Naive thymus-derived CD4-positive, alpha-beta T cell (primary cell): ENCODE data around the gene TMEM240. TPM values are rescaled to one million over a fixed set of nuclear protein-coding genes. Genes with fewer than 3 reads are reported as not detected.
"Not testable (repeated sequence)": the region's sequence is repeated elsewhere in the genome, so short reads cannot be mapped to it uniquely, and the experiment has no call there.

ENCODE experiments used
- ATAC-seq: fragments of 150-1000 bp; cut with Tn5 transposase; 2 replicates; pipeline ENCODE4 v1.10.0; 2021; ENCODE audit warnings: mild to moderate bottlenecking, moderate library complexity
- CTCF ChIA-PET: fragments of 350-600 bp; sonication (Branson Sonifier 250); formaldehyde crosslinking; loops from one replicate; lab custom pipeline; 2021; ENCODE audit warnings: antibody characterized with exemption; lab: Charles Lee
- POLR2A ChIA-PET: fragments of 350-600 bp; sonication (Branson Sonifier 250); formaldehyde crosslinking; loops from one replicate; lab custom pipeline; 2021; ENCODE audit warnings: antibody characterized with exemption, inconsistent platforms; lab: Charles Lee
- DNase-seq, 9 donors: peaks; one replicate each; pipeline versions ENCODE4 v3.0.0 to v3.0.0-alpha.2; 2020 to 2022; ENCODE audit warnings: mixed read lengths in 1 of 9
- H3K27ac ChIP-seq: one replicate; pipeline ENCODE4 v1.7.0; 2013; ENCODE audit warnings: mild to moderate bottlenecking, low read depth, low read length, moderate library complexity
- H3K27me3 ChIP-seq, 2 donors: one replicate each; pipeline ENCODE4 v1.7.0; 2013; ENCODE audit warnings: low read length in 2 of 2, mild to moderate bottlenecking in 2 of 2, moderate library complexity in 2 of 2; ENCODE audit not compliant: control insufficient read depth in 2 of 2, insufficient read depth in 2 of 2
- H3K36me3 ChIP-seq, 3 experiments: 1 replicate in 2 of 3; 2 replicates in 1 of 3; pipeline ENCODE4 v1.7.0; 2013; ENCODE audit warnings: low read length in 3 of 3, mild to moderate bottlenecking in 3 of 3, moderate library complexity in 1 of 3; ENCODE audit not compliant: insufficient read depth in 3 of 3, control insufficient read depth in 2 of 3
- H3K4me1 ChIP-seq, 2 donors: one replicate each; pipeline ENCODE4 v1.7.0; 2013; ENCODE audit warnings: low read length in 2 of 2, mild to moderate bottlenecking in 2 of 2, moderate library complexity in 1 of 2; ENCODE audit not compliant: control insufficient read depth in 2 of 2, insufficient read depth in 2 of 2
- H3K4me3 ChIP-seq: 2 replicates; pipeline ENCODE4 v1.7.0; 2013; ENCODE audit warnings: mild to moderate bottlenecking, low read length
- H3K9me3 ChIP-seq, 3 experiments: 1 replicate in 2 of 3; 2 replicates in 1 of 3; pipeline ENCODE4 v1.7.0; 2013; ENCODE audit warnings: low read length in 3 of 3; ENCODE audit not compliant: control insufficient read depth in 2 of 3
- H3K27ac Mint-ChIP-seq, 9 donors: one replicate each; pipeline ENCODE4 v1.8.0; 2020 to 2022; ENCODE audit warnings: mixed read lengths in 9 of 9, mild to moderate bottlenecking in 8 of 9, moderate library complexity in 5 of 9, inconsistent platforms in 2 of 9
- H3K27me3 Mint-ChIP-seq, 5 donors: one replicate each; pipeline ENCODE4 v1.8.0; 2021 to 2022; ENCODE audit warnings: mixed read lengths in 5 of 5, mild to moderate bottlenecking in 1 of 5
- H3K36me3 Mint-ChIP-seq, 5 donors: one replicate each; pipeline ENCODE4 v1.8.0; 2020 to 2022; ENCODE audit warnings: mixed read lengths in 5 of 5, mild to moderate bottlenecking in 3 of 5, inconsistent platforms in 1 of 5
- H3K4me1 Mint-ChIP-seq, 7 donors: one replicate each; pipeline ENCODE4 v1.8.0; 2020 to 2022; ENCODE audit warnings: mixed read lengths in 7 of 7, mild to moderate bottlenecking in 3 of 7, inconsistent platforms in 1 of 7
- H3K4me3 Mint-ChIP-seq, 10 donors: one replicate each; pipeline ENCODE4 v1.8.0; 2020 to 2022; ENCODE audit warnings: mild to moderate bottlenecking in 10 of 10, mixed read lengths in 10 of 10, moderate library complexity in 6 of 10, inconsistent platforms in 2 of 10
- H3K9me3 Mint-ChIP-seq, 11 donors: one replicate each; pipeline ENCODE4 v1.8.0; 2020 to 2022; ENCODE audit warnings: mixed read lengths in 11 of 11, mild to moderate bottlenecking in 4 of 11, inconsistent platforms in 1 of 11, moderate library complexity in 1 of 11
- intact Hi-C, 2 donors: fragments of 100-400 bp; cut with micrococcal nuclease; formaldehyde crosslinking; loops; one replicate each; pipeline ENCODE4 v1.15.1; 2023
- polyA plus RNA-seq, 2 donors: library from polyadenylated mRNA; unstranded; fragments of 300-500 nt; fragmentation: Illumina TruSeq; gene quantifications; one replicate each; pipeline ENCODE4 v1.2.3, GENCODE V29; 2021
- total RNA-seq, 6 experiments: library from RNA in 5 of 6; stranded (reverse) in 5 of 6; gene quantifications; 1 replicate in 5 of 6; 2 replicates in 1 of 6; pipeline ENCODE4 v1.2.3 and lab custom pipeline; 2021 to 2026

Gene TMEM240
- total and polyA plus RNA-seq, 7 experiments from 2014 or later: 0.66 to 2.8 (median 1.1) TPM; not detected in 2

GRCh38 chr1:1534401-1535154, 5.8 kb downstream of the TMEM240 start:
- DNase-seq: no peak
- ChIA-PET CTCF (no interaction called here), POLR2A (no interaction called here)
- intact Hi-C loops: no loop called here
- Histone ChIP-seq H3K27ac (no peak overlapping the region), H3K4me1 (no peaks in the 10 kb centered on the region), H3K4me3 (no peak overlapping the region), H3K36me3 (peaks cover 0 to 7% (median 0%) of the 10 kb centered on the region in 3 experiments), H3K27me3 (no peaks in the 10 kb centered on the region), H3K9me3 (no peaks in the 10 kb centered on the region)
- Mint-ChIP-seq H3K4me3 (no peak overlapping the region), H3K27me3 (peaks cover 0 to 1% (median 0%) of the 10 kb centered on the region in 5 donors), H3K9me3 (peaks cover 0 to 11% (median 6%) of the 10 kb centered on the region in 11 donors), H3K36me3 (peaks cover 0 to 20% (median 6%) of the 10 kb centered on the region in 5 donors), H3K27ac (no peak overlapping the region), H3K4me1 (peaks cover 0 to 4% (median 0%) of the 10 kb centered on the region in 7 donors)
- ATAC-seq: no peak

- POLR2A ChIA-PET, CTCF ChIA-PET: not testable (repeated sequence)
Observed at GRCh38 chr1:1533894-1534291, 6.5 kb downstream of the TMEM240 start.

GRCh38 chr1:1533176-1533893, 7.1 kb downstream of the TMEM240 start:
- intact Hi-C loops, H3K4me3 Mint-ChIP-seq, CTCF ChIA-PET, H3K9me3 ChIP-seq, DNase-seq, H3K4me1 ChIP-seq, POLR2A ChIA-PET, H3K27ac Mint-ChIP-seq, H3K36me3 ChIP-seq, H3K27me3 ChIP-seq, H3K4me1 Mint-ChIP-seq, H3K4me3 ChIP-seq, H3K27ac ChIP-seq, ATAC-seq, H3K27me3 Mint-ChIP-seq: not testable (repeated sequence)
- H3K9me3 Mint-ChIP-seq: peaks cover 0 to 11% (median 6%) of the 10 kb centered on the region in 11 donors
- peaks cover 0 to 20% (median 6%) of the 10 kb centered on the region in 5 donors for H3K36me3 Mint-ChIP-seq

More at GRCh38 chr1:1533894-1534291, 6.5 kb downstream of the TMEM240 start:
- intact Hi-C loops, H3K36me3 ChIP-seq, H3K4me3 Mint-ChIP-seq, H3K4me3 ChIP-seq, ATAC-seq, H3K4me1 Mint-ChIP-seq, H3K4me1 ChIP-seq, H3K27ac Mint-ChIP-seq, H3K9me3 ChIP-seq, H3K27me3 ChIP-seq, H3K27ac ChIP-seq, DNase-seq, H3K27me3 Mint-ChIP-seq: not testable (repeated sequence)
- Mint-ChIP-seq H3K36me3 (peaks cover 0 to 20% (median 6%) of the 10 kb centered on the region in 5 donors), H3K9me3 (peaks cover 0 to 11% (median 6%) of the 10 kb centered on the region in 11 donors)

DNA sequence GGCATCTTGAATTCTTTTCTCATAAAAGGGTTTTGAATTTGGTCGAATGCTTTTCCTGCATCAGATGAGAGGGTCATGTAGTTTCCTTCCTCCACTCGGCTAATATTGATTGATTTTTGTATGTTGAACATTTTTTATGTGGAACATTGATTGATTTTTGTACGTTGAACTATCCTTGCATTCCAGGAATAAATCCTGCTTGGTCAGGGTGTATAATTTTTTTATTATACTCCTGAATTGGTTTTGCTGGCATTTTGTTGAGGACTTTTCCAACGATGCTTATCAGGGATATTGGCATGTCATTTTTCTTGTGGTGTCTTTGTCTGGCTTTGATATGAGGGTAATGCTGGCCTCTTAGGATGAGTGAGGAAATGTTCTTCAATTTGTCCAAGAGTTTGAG, 8.5 kb downstream of the TMEM240 start:
- peaks cover 0 to 11% (median 6%) of the 10 kb centered on the region in 11 donors for H3K9me3 Mint-ChIP-seq
- Histone ChIP-seq H3K9me3 (no peaks in the 10 kb centered on the region), H3K36me3 (peaks cover 0 to 22% (median 0%) of the 10 kb centered on the region in 3 experiments), H3K4me3 (no peak overlapping the region), H3K27me3 (no peaks in the 10 kb centered on the region), H3K4me1 (no peaks in the 10 kb centered on the region), H3K27ac (no peak overlapping the region)
- ChIA-PET POLR2A (no interaction called here), CTCF (no interaction called here)
- no peak overlapping the region for H3K4me3 Mint-ChIP-seq
- ATAC-seq: no peak
- H3K4me1 Mint-ChIP-seq: no peaks in the 10 kb centered on the region
- no peaks in the 10 kb centered on the region for H3K27me3 Mint-ChIP-seq
- H3K36me3 Mint-ChIP-seq: peaks cover 0 to 24% (median 6%) of the 10 kb centered on the region in 5 donors
- intact Hi-C loops: no loop called here
- no peak overlapping the region for H3K27ac Mint-ChIP-seq
- DNase-seq: no peak

GRCh38 chr1:1529936-1530335, 10.5 kb downstream of the TMEM240 start:
- Mint-ChIP-seq H3K27ac (no peak overlapping the region), H3K4me3 (no peak overlapping the region), H3K9me3 (peaks cover 0 to 11% (median 6%) of the 10 kb centered on the region in 11 donors), H3K27me3 (no peaks in the 10 kb centered on the region), H3K36me3 (peaks cover 0 to 26% (median 6%) of the 10 kb centered on the region in 5 donors), H3K4me1 (no peaks in the 10 kb centered on the region)
- Histone ChIP-seq H3K4me3 (no peak overlapping the region), H3K9me3 (no peaks in the 10 kb centered on the region), H3K27me3 (no peaks in the 10 kb centered on the region), H3K36me3 (peaks cover 0 to 34% (median 0%) of the 10 kb centered on the region in 3 experiments), H3K27ac (no peak overlapping the region), H3K4me1 (no peaks in the 10 kb centered on the region)
- no peak for DNase-seq
- ATAC-seq: no peak
- intact Hi-C loops: no loop called here
- ChIA-PET POLR2A (interaction anchor here (0.8 kb wide), 1 partner anchor 9 kb away, joined by 3 read pairs; no protein-coding TSS in a partner anchor), CTCF (no interaction called here)

DNA sequence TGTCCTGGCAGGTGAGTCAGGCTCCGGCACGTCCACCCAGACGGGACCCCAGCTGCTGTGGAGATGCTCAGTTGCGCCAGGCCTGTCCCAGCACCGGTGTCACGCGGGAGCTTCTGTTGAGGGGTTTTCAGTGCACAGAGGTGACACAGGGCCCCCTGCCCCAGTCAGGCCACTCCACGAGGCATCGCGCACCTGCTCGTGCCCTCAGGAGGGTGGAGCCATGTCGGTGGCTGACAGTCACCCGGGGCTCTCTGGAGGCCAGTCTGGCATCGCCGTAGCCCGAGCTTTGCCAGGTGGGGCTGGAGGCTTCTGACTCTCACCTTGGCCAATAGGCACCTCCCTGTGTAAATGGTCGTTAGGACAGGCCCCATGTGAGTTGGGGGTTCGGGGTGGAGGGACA, 11.1 kb downstream of the TMEM240 start:
- H3K27me3 ChIP-seq: no peaks in the 10 kb centered on the region
- DNase-seq: no peak
- no peaks in the 10 kb centered on the region for H3K9me3 ChIP-seq
- Mint-ChIP-seq H3K4me1 (no peaks in the 10 kb centered on the region), H3K9me3 (peaks cover 0 to 11% (median 6%) of the 10 kb centered on the region in 11 donors), H3K4me3 (no peak overlapping the region), H3K27ac (no peak overlapping the region), H3K36me3 (peaks cover 0 to 26% (median 6%) of the 10 kb centered on the region in 5 donors), H3K27me3 (no peaks in the 10 kb centered on the region)
- H3K27ac ChIP-seq: no peak overlapping the region
- H3K4me1 ChIP-seq: no peaks in the 10 kb centered on the region
- ATAC-seq: no peak
- H3K36me3 ChIP-seq: peaks cover 0 to 35% (median 0%) of the 10 kb centered on the region in 3 experiments
- CTCF ChIA-PET: no interaction called here
- H3K4me3 ChIP-seq: no peak overlapping the region
- intact Hi-C loops: no loop called here
- POLR2A ChIA-PET: no interaction called here
